OCI-LY3 (cell line): ENCODE data around the gene WARS2.

ENCODE experiments used
- H2AFZ ChIP-seq: fragments of 200-600, 300-600 bp; shearing (Covaris generic); 2 replicates; pipeline ENCODE4 v1.6.0; 2014; ENCODE audit warnings: antibody characterized with exemption, low read depth, low read length
- H3K27ac ChIP-seq: fragments of 200-600, 300-600 bp; sonication (generic); 2 replicates; pipeline ENCODE4 v1.5.1; 2014; ENCODE audit warnings: mild to moderate bottlenecking, low read length, moderate library complexity, mixed read lengths
- H3K27me3 ChIP-seq: fragments of 200-600, 300-600 bp; sonication (generic); 2 replicates; pipeline ENCODE4 v1.6.1; 2014; ENCODE audit warnings: low read depth, low read length, mixed read lengths
- H3K36me3 ChIP-seq: fragments of 200-600, 300-600 bp; sonication (generic); replicated peaks from 2 replicates; pipeline ENCODE3; 2014; ENCODE audit warnings: low read depth, low read length, mixed read lengths
- H3K4me1 ChIP-seq: fragments of 300-600, 200-600 bp; sonication (generic); 2 replicates; pipeline ENCODE4 v1.6.1; 2014; ENCODE audit warnings: low read length, mixed read lengths
- H3K4me2 ChIP-seq: fragments of 200-600, 300-600 bp; sonication (generic); 2 replicates; pipeline ENCODE4 v1.6.1; 2014; ENCODE audit warnings: low read length, mixed read lengths
- H3K4me3 ChIP-seq: fragments of 300-600, 200-600 bp; sonication (generic); 2 replicates; pipeline ENCODE4 v1.5.1; 2014; ENCODE audit warnings: antibody characterized with exemption, mild to moderate bottlenecking, low read length, moderate library complexity
- H3K79me2 ChIP-seq: fragments of 300-600, 200-600 bp; shearing (Covaris generic); 2 replicates; pipeline ENCODE4 v1.6.1; 2014; ENCODE audit warnings: mild to moderate bottlenecking, low read length, mixed read lengths
- H3K9ac ChIP-seq: fragments of 300-600, 200-600 bp; shearing (Covaris generic); 2 replicates; pipeline ENCODE4 v1.6.0; 2014; ENCODE audit warnings: mild to moderate bottlenecking, low read length, moderate library complexity
- H3K9me3 ChIP-seq: fragments of 200-600, 300-600 bp; shearing (Covaris generic); 2 replicates; pipeline ENCODE4 v1.6.1; 2014; ENCODE audit warnings: low read length, mixed read lengths; ENCODE audit not compliant: insufficient read depth
- H4K20me1 ChIP-seq: fragments of 200-600, 300-600 bp; sonication (generic); 2 replicates; pipeline ENCODE4 v1.6.1; 2016; ENCODE audit warnings: low read length, mixed read lengths; ENCODE audit not compliant: insufficient read depth
- EZH2phosphoT487 ChIP-seq: fragments of 200-600 bp; shearing (Covaris generic); IDR thresholded peaks from 2 replicates; pipeline ENCODE4 v1.6.1; 2018; ENCODE audit warnings: antibody characterized with exemption, mixed run types, low read depth
- TF ChIP-seq, protein P1 (sequence below): fragments of 200-600, 300-600 bp; sonication (generic); IDR thresholded peaks from 2 replicates; pipeline ENCODE4 v1.5.1; 2014; ENCODE audit warnings: antibody characterized with exemption, low read length, low read depth

The WARS2 gene

DNA sequence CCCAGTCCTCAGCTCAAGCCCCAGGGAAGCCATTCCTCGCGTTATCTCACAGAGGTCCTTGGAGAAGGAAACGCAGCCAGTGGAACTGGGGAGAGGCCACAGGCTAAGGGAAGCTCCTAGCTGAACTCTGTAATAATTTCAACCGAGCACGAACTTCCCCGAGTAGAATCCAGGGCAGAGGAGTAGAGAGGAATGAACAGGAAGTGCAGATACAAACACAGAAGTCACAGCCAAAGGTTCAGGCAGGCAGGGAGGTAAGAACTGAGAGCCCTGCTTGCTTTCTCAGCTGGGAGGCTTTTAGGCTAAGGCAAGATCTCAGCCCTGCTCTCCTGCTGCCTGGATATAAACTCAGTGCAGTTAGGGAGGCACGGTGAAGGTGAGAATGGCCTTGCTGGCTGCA is 23.7 kb downstream of the WARS2 start:
- Histone ChIP-seq H3K4me1 (no peaks in the 10 kb centered on the region), H3K4me3 (no peak overlapping the region), H3K9me3 (no peaks in the 10 kb centered on the region), H3K27me3 (no peaks in the 10 kb centered on the region), H3K36me3 (no peaks in the 10 kb centered on the region), H2AFZ (no peak overlapping the region), H4K20me1 (no peaks in the 10 kb centered on the region), H3K9ac (no peak overlapping the region), H3K27ac (no peak overlapping the region), H3K79me2 (no peaks in the 10 kb centered on the region), H3K4me2 (no peak overlapping the region)
- TF ChIP-seq EZH2phosphoT487 = no peak
- TF ChIP-seq, protein P1, sequence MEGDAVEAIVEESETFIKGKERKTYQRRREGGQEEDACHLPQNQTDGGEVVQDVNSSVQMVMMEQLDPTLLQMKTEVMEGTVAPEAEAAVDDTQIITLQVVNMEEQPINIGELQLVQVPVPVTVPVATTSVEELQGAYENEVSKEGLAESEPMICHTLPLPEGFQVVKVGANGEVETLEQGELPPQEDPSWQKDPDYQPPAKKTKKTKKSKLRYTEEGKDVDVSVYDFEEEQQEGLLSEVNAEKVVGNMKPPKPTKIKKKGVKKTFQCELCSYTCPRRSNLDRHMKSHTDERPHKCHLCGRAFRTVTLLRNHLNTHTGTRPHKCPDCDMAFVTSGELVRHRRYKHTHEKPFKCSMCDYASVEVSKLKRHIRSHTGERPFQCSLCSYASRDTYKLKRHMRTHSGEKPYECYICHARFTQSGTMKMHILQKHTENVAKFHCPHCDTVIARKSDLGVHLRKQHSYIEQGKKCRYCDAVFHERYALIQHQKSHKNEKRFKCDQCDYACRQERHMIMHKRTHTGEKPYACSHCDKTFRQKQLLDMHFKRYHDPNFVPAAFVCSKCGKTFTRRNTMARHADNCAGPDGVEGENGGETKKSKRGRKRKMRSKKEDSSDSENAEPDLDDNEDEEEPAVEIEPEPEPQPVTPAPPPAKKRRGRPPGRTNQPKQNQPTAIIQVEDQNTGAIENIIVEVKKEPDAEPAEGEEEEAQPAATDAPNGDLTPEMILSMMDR = no peak

GRCh38 chr1:119115736-119116135 is 24.7 kb downstream of the WARS2 start:
- Histone ChIP-seq H3K27me3 (no peaks in the 10 kb centered on the region), H3K79me2 (no peaks in the 10 kb centered on the region), H3K9me3 (no peaks in the 10 kb centered on the region), H3K27ac (no peak overlapping the region), H3K36me3 (no peaks in the 10 kb centered on the region), H2AFZ (no peak overlapping the region), H3K4me2 (no peak overlapping the region), H3K9ac (no peak overlapping the region), H3K4me3 (no peak overlapping the region), H4K20me1 (no peaks in the 10 kb centered on the region), H3K4me1 (no peaks in the 10 kb centered on the region)
- TF ChIP-seq EZH2phosphoT487 = no peak
- TF ChIP-seq, protein P1 = no peak

DNA sequence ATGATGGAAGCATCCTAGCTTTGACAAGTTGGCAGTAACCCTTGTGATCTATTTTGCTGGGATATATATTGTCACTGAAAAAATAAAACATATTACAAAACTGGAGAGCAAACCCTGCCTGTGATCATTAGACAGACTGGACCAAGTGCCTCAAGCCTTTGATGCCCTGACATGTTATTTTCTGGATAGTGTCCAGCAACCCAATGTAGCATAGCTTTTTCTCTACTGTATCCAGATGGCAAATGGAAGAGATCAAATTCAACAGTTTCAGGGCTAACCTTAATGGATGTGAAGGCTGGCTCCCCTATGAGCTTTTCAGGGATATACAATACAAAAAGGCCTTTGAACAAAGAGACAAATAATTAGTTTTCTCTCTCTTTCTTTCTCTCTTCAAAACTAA is 25.1 kb downstream of the WARS2 start:
- H3K27me3 ChIP-seq = no peaks in the 10 kb centered on the region
- no peak overlapping the region for H3K9ac ChIP-seq
- no peaks in the 10 kb centered on the region for H3K9me3 ChIP-seq
- no peak overlapping the region for H3K4me3 ChIP-seq
- no peaks in the 10 kb centered on the region for H3K36me3 ChIP-seq
- no peak for TF ChIP-seq EZH2phosphoT487
- TF ChIP-seq, protein P1 = no peak
- no peaks in the 10 kb centered on the region for H3K4me1 ChIP-seq
- no peak overlapping the region for H3K27ac ChIP-seq
- H2AFZ ChIP-seq = no peak overlapping the region
- no peaks in the 10 kb centered on the region for H3K79me2 ChIP-seq
- no peak overlapping the region for H3K4me2 ChIP-seq
- no peaks in the 10 kb centered on the region for H4K20me1 ChIP-seq

DNA sequence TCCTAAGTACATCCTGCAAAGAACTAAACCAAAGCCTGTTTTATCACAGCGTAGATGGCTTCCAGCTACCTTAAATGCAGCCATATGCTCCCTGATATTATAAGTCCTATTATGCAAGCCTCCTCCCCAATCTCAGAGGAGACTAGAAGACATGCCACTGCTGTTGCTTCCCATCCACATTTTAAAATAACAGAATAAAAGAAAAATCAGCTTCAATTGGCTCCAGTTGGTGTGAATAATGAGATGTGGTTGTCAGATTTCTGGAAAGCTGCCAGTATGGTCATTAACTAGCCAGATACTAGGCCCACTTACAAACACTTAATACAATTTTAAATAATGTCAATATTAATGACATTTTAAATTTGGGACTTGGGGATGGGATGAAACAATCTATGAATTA is 25.7 kb downstream of the WARS2 start:
- Histone ChIP-seq H2AFZ (no peak overlapping the region), H3K36me3 (no peaks in the 10 kb centered on the region), H4K20me1 (no peaks in the 10 kb centered on the region), H3K4me2 (no peak overlapping the region), H3K27me3 (no peaks in the 10 kb centered on the region), H3K79me2 (no peaks in the 10 kb centered on the region), H3K9me3 (no peaks in the 10 kb centered on the region), H3K4me3 (no peak overlapping the region), H3K27ac (no peak overlapping the region), H3K4me1 (no peaks in the 10 kb centered on the region), H3K9ac (no peak overlapping the region)
- no peak for TF ChIP-seq EZH2phosphoT487
- TF ChIP-seq, protein P1 = no peak
